Transverse colon (tissue), 4 donors: ENCODE measurements around the gene DAAM1. TPM values are rescaled to one million over a fixed set of nuclear protein-coding genes. Genes with fewer than 3 reads are reported as not detected.

Experiments used
- DNase-seq: peaks from one replicate; pipeline ENCODE4 v3.0.0-alpha.2; 2019
- H3K27ac ChIP-seq, 4 donors: fragments of 200-600 bp; sonication (generic); 2 replicates each; pipeline ENCODE4 v1.5.1; 2016 to 2018; ENCODE audit warnings: inconsistent platforms in 4 of 4
- H3K27me3 ChIP-seq: fragments of 200-600 bp; sonication (generic); 2 replicates; pipeline ENCODE4 v1.5.1; 2017; ENCODE audit warnings: inconsistent platforms
- H3K36me3 ChIP-seq, 4 donors: fragments of 200-600 bp; sonication (generic); 2 replicates each; pipeline ENCODE4 v1.5.1; 2017 to 2019; ENCODE audit warnings: inconsistent platforms in 4 of 4
- H3K4me1 ChIP-seq, 4 donors: fragments of 200-600 bp; sonication (generic); 2 replicates each; pipeline ENCODE4 v1.5.1; 2017 to 2020; ENCODE audit warnings: inconsistent platforms in 4 of 4
- H3K4me3 ChIP-seq, 4 donors: fragments of 200-600 bp; sonication (generic); 1 replicate in 1 of 4; 2 replicates in 3 of 4; pipeline versions ENCODE4 v1.5.1 to v1.6.1; 2017 to 2019; ENCODE audit warnings: inconsistent platforms in 4 of 4
- H3K9me3 ChIP-seq, 2 donors: fragments of 200-600 bp; sonication (generic); 2 replicates each; pipeline ENCODE4 v1.5.1; 2017 to 2019; ENCODE audit warnings: inconsistent platforms in 2 of 2
- EP300 ChIP-seq: sonication (generic); formaldehyde crosslinking; IDR thresholded peaks from one replicate; pipeline ENCODE4 v1.6.1; 2017; ENCODE audit warnings: antibody characterized with exemption, low read depth
- POLR2A ChIP-seq: fragments of 450-650 bp; IDR thresholded peaks from one replicate; pipeline ENCODE4 v1.6.1; 2016; ENCODE audit warnings: antibody characterized with exemption, mild to moderate bottlenecking, moderate library complexity
- POLR2AphosphoS5 ChIP-seq, 3 donors: sonication (generic); formaldehyde crosslinking; IDR thresholded peaks; one replicate each; pipeline ENCODE4 v1.6.1; 2016; ENCODE audit warnings: antibody characterized with exemption in 3 of 3
- WGBS, 2 donors: methylation state at CpG; one replicate each; pipeline ENCODE4 v1.1.5; 2018; ENCODE audit warnings: low coverage in 1 of 2; 5-methylcytosine and 5-hydroxymethylcytosine counted together
- in situ Hi-C, 4 donors: fragments of 200-750 bp; cut with MboI; loops; one replicate each; pipeline versions ENCODE4 v1.15.0 to v1.15.1; 2017; ENCODE audit warnings: low sequenced_read_pairs in 3 of 4, low pct_ligation_motif_present in 1 of 4, low pct_unique_long_range_greater_than_20kb in 1 of 4
- intact Hi-C: fragments of 100-400 bp; cut with DNase I; formaldehyde crosslinking; loops from one replicate; pipeline ENCODE4 v1.15.1; 2023; ENCODE audit warnings: low total_unique reads
- total RNA-seq, 4 donors: library from RNA; depleted of rRNA; stranded (reverse); fragments of >200 nt; gene quantifications; one replicate each; pipeline ENCODE4 v1.1.0, GENCODE V29; 2016
- TF ChIP-seq, protein P1 (sequence below), 5 experiments: fragments of 200-600 bp in 3 of 5; fragments of 450-650 bp in 2 of 5; sonication (generic) in 3 of 5; IDR thresholded peaks; 1 replicate in 2 of 5; 2 replicates in 3 of 5; pipeline ENCODE4 v1.5.1; 2016 to 2017; ENCODE audit warnings: antibody characterized with exemption in 5 of 5, inconsistent platforms in 3 of 5, mild to moderate bottlenecking in 2 of 5, moderate library complexity in 1 of 5

DAAM1 gene
- total RNA-seq, 4 donors from 2014 or later: 23.9 to 44.5 (median 42.8) TPM

DNA sequence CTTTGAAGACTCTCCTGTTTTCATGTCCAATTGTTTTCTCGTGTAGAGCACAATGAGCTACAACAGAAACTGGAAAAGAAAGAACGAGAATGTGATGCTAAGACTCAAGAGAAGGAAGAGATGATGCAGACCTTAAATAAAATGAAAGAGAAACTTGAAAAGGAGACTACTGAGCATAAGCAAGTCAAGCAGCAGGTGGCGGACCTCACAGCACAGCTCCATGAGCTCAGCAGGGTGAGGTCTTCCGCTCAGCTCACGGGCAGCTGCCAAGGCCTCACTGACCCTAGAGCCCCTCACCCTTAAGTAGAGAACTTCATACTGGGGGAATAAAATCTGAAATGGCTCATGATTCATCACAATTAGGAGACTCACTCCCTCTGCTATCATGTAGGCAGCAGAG, 142.0 kb downstream of the DAAM1 start:
- peak; percentile 33 for DNase-seq

DNA sequence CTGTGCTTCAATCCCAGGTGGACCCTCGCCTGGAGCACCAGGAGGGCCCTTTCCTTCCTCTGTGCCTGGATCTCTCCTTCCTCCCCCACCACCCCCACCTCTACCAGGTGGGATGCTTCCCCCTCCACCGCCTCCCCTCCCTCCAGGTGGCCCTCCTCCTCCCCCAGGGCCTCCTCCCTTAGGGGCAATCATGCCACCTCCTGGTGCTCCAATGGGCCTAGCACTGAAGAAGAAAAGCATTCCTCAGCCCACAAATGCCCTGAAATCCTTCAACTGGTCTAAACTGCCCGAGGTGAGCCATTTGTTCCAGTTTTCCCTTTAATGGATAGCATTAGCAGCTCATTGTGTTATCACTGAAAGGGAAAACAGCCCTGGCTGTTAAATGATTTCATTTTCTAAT, 142.8 kb downstream of the DAAM1 start:
- WGBS, 2 donors: 94 to 100% methylated on average over 1 to 3 of the region's 3 CpGs
- peak overlapping the region; percentile 27 to 84 (median 68) for H3K27ac ChIP-seq
- H3K9me3 ChIP-seq: no peaks in the 10 kb centered on the region
- peaks cover 4 to 22% (median 12%) of the 10 kb centered on the region in 4 donors for H3K4me1 ChIP-seq
- in situ Hi-C loops: no loop called here
- no peak overlapping the region for H3K4me3 ChIP-seq
- TF ChIP-seq EP300 (no peak), POLR2A (no peak), POLR2AphosphoS5 (IDR thresholded peaks at IDR 0.05) (no peak)
- TF ChIP-seq, protein P1, sequence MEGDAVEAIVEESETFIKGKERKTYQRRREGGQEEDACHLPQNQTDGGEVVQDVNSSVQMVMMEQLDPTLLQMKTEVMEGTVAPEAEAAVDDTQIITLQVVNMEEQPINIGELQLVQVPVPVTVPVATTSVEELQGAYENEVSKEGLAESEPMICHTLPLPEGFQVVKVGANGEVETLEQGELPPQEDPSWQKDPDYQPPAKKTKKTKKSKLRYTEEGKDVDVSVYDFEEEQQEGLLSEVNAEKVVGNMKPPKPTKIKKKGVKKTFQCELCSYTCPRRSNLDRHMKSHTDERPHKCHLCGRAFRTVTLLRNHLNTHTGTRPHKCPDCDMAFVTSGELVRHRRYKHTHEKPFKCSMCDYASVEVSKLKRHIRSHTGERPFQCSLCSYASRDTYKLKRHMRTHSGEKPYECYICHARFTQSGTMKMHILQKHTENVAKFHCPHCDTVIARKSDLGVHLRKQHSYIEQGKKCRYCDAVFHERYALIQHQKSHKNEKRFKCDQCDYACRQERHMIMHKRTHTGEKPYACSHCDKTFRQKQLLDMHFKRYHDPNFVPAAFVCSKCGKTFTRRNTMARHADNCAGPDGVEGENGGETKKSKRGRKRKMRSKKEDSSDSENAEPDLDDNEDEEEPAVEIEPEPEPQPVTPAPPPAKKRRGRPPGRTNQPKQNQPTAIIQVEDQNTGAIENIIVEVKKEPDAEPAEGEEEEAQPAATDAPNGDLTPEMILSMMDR (IDR thresholded peaks at IDR 0.05): no peak
- peaks cover 0 to 5% (median under 1%) of the 10 kb centered on the region in 4 donors for H3K36me3 ChIP-seq
- no peak for DNase-seq
- intact Hi-C loops: no loop called here
- no peaks in the 10 kb centered on the region for H3K27me3 ChIP-seq

More for the DNA sequence above, 142.0 kb downstream of the DAAM1 start:
- Histone ChIP-seq H3K9me3 (no peaks in the 10 kb centered on the region), H3K27me3 (no peaks in the 10 kb centered on the region), H3K27ac (peak overlapping the region; percentile 27 to 84 (median 68)), H3K4me1 (peaks cover 4 to 21% (median 12%) of the 10 kb centered on the region in 4 donors), H3K4me3 (no peak overlapping the region), H3K36me3 (peaks cover 0 to 5% (median 3%) of the 10 kb centered on the region in 4 donors)
- 75% methylated on average over 5 of the region's 5 CpGs for WGBS, 2 donors
- in situ Hi-C loops: no loop called here
- intact Hi-C loops: no loop called here
- TF ChIP-seq, protein P1 (IDR thresholded peaks at IDR 0.05): no peak
- TF ChIP-seq POLR2AphosphoS5 (IDR thresholded peaks at IDR 0.05) (no peak), POLR2A (no peak), EP300 (no peak)

GRCh38 chr14:59332727-59333126, 144.3 kb downstream of the DAAM1 start:
- intact Hi-C loops: no loop called here
- TF ChIP-seq EP300 (no peak), POLR2A (no peak), POLR2AphosphoS5 (IDR thresholded peaks at IDR 0.05) (no peak)
- TF ChIP-seq, protein P1 (IDR thresholded peaks at IDR 0.05): no peak
- Histone ChIP-seq H3K4me1 (peaks cover 13 to 37% (median 16%) of the 10 kb centered on the region in 4 donors), H3K4me3 (no peak overlapping the region), H3K9me3 (no peaks in the 10 kb centered on the region), H3K27ac (peak overlapping the region; percentile 56 to 84 (median 68)), H3K36me3 (peaks cover 0 to 5% (median under 1%) of the 10 kb centered on the region in 4 donors), H3K27me3 (no peaks in the 10 kb centered on the region)
- in situ Hi-C loops: no loop called here
- DNase-seq: no peak
- 49 to 60% methylated on average over 2 of the region's 2 CpGs for WGBS, 2 donors

DNA sequence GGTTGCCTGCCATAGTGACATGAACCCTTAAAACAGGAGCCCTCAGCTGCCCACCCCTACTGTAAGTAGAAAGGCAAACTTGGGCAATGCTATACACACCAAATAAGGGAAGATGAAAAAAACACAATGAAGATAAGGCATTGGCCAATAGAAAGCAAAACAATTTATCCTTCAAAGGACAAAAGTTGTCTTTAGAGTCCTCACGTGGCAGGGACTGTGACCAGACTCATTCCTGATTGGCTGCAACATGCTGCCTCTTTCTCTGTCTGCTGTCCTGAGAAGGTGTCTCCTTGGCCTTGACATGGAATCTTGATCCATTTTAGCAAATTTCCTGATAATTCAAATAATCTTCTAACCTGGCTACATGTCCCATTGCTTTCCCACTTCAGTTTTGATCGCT, 144.8 kb downstream of the DAAM1 start:
- Histone ChIP-seq H3K4me1 (peaks cover 13 to 42% (median 18%) of the 10 kb centered on the region in 4 donors), H3K27me3 (no peaks in the 10 kb centered on the region), H3K4me3 (no peak overlapping the region), H3K27ac (peak overlapping the region; percentile 56 to 84 (median 68)), H3K9me3 (no peaks in the 10 kb centered on the region), H3K36me3 (peaks cover 0 to 5% (median under 1%) of the 10 kb centered on the region in 4 donors)
- DNase-seq: no peak
- TF ChIP-seq POLR2AphosphoS5 (IDR thresholded peaks at IDR 0.05) (no peak), POLR2A (no peak), EP300 (no peak)
- TF ChIP-seq, protein P1 (IDR thresholded peaks at IDR 0.05): no peak
- in situ Hi-C loops: no loop called here
- WGBS, 2 donors: 54 to 64% methylated on average over 2 of the region's 2 CpGs
- intact Hi-C loops: no loop called here
